ENCODE data around the gene HDHD3.
"Not testable (repeated sequence)": the region's sequence is repeated elsewhere in the genome, so short reads cannot be mapped to it uniquely, and the experiment has no call there.

Gene HDHD3

GRCh38 chr9:113379094-113379828 is 2.5 kb upstream of the HDHD3 start:
- ATAC-seq; H3K27me3 Mint-ChIP-seq; H3K9me3 Mint-ChIP-seq; H3K27ac Mint-ChIP-seq; DNase-seq; H3K36me3 Mint-ChIP-seq (ENCODE audit: low read depth); H3K4me3 Mint-ChIP-seq: not testable (repeated sequence)
- peaks cover 13% of the 10 kb centered on the region for H3K4me1 Mint-ChIP-seq

- ATAC-seq = no peak
- Mint-ChIP-seq H3K27ac (peak overlapping the region; percentile 61), H3K4me1 (peaks cover 13% of the 10 kb centered on the region), H3K9me3 (no peaks in the 10 kb centered on the region), H3K4me3 (peak overlapping the region; percentile 78), H3K36me3 (ENCODE audit: low read depth) (no peaks in the 10 kb centered on the region), H3K27me3 (peaks cover 5% of the 10 kb centered on the region)
- no peak for DNase-seq
These were observed 1.4 kb downstream of the HDHD3 start for GRCh38 chr9:113375057-113376023.

DNA sequence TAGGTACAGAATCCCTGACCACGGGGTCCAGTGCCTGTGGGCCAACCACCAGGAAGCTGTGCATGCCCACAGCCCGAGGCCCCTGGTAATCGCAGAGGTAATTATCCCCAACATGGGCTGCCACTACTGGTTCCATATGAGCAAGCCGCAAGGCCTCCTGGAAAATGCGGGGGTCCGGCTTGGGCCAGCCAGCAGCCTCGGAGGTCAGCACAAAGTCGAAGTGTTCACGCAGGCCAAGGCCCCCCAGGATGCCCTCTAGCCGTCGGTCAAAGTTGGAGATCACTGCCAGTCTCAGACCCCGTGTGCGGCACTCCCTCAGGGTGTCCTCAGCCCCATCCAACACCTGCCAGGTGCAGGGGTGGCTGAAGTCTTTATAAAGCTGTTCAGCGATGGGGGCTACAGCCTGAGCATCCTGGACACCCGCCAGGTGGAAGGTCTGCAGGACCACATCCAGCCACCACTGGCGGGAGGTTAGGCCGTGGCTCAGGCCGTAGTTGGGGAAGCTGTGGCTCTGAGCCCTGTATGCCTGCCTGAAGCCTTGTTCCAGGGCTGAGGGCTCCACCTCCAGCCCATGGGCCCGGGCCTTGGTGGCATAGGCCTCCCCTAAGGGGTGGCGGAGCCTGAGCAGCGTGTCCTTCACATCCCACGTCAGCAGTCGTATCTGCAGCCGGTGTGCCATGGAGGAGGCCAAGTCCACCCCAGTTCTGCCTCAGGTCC is 3.0 kb downstream of the HDHD3 start:
- no peak overlapping the region for H3K4me3 Mint-ChIP-seq
- H3K27ac Mint-ChIP-seq = no peak overlapping the region
- ATAC-seq (no peak), DNase-seq (no peak)
- H3K36me3 Mint-ChIP-seq (ENCODE audit: low read depth) = no peaks in the 10 kb centered on the region
- peaks cover 5% of the 10 kb centered on the region for H3K27me3 Mint-ChIP-seq
- H3K9me3 Mint-ChIP-seq = no peaks in the 10 kb centered on the region
- H3K4me1 Mint-ChIP-seq = peaks cover 13% of the 10 kb centered on the region

- Mint-ChIP-seq H3K9me3 (no peaks in the 10 kb centered on the region), H3K27ac (no peak overlapping the region), H3K4me1 (peaks cover 13% of the 10 kb centered on the region), H3K27me3 (peaks cover 5% of the 10 kb centered on the region), H3K36me3 (ENCODE audit: low read depth) (no peaks in the 10 kb centered on the region), H3K4me3 (no peak overlapping the region)
- ATAC-seq (no peak), DNase-seq (no peak)
These were observed 3.5 kb downstream of the HDHD3 start for GRCh38 chr9:113373256-113373655.

DNA sequence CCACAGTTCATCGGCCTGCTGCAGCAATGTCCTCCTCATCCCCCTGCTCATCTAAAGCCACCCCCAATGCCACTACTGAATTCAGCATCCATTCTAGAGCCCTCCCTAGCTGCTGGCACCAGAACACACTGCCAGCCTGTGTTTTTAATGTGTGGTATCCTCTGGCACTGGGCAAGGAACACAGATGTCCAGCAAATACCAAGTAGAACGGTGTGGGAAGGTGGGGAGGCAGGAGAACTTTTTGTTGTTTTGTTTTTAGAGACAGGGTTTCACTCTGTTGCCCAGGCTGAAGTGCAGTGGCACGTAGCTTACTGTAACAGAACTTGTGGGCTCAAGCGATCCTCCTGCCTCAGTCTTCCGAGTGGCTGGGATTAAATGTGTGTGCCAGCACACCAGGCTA is 4.7 kb downstream of the HDHD3 start:
- H3K27me3 Mint-ChIP-seq = peaks cover 5% of the 10 kb centered on the region
- H3K4me1 Mint-ChIP-seq = peaks cover 12% of the 10 kb centered on the region
- H3K4me3 Mint-ChIP-seq = no peak overlapping the region
- H3K9me3 Mint-ChIP-seq = no peaks in the 10 kb centered on the region
- no peak overlapping the region for H3K27ac Mint-ChIP-seq
- DNase-seq = no peak
- ATAC-seq = no peak
- H3K36me3 Mint-ChIP-seq (ENCODE audit: low read depth) = no peaks in the 10 kb centered on the region

- H3K9me3 Mint-ChIP-seq = no peaks in the 10 kb centered on the region
- H3K4me1 Mint-ChIP-seq = peaks cover 10% of the 10 kb centered on the region
- H3K27ac Mint-ChIP-seq = no peak overlapping the region
- DNase-seq (no peak), ATAC-seq (no peak)
- H3K27me3 Mint-ChIP-seq = peaks cover 5% of the 10 kb centered on the region
- H3K4me3 Mint-ChIP-seq = no peak overlapping the region
- no peaks in the 10 kb centered on the region for H3K36me3 Mint-ChIP-seq (ENCODE audit: low read depth)
These were observed 5.9 kb downstream of the HDHD3 start for GRCh38 chr9:113370806-113371325.

GRCh38 chr9:113369855-113370140 is 7.0 kb downstream of the HDHD3 start:
- DNase-seq (no peak), ATAC-seq (no peak)
- Mint-ChIP-seq H3K27me3 (no peaks in the 10 kb centered on the region), H3K36me3 (ENCODE audit: low read depth) (no peaks in the 10 kb centered on the region), H3K4me3 (no peak overlapping the region), H3K9me3 (no peaks in the 10 kb centered on the region), H3K27ac (no peak overlapping the region), H3K4me1 (no peaks in the 10 kb centered on the region)

DNA sequence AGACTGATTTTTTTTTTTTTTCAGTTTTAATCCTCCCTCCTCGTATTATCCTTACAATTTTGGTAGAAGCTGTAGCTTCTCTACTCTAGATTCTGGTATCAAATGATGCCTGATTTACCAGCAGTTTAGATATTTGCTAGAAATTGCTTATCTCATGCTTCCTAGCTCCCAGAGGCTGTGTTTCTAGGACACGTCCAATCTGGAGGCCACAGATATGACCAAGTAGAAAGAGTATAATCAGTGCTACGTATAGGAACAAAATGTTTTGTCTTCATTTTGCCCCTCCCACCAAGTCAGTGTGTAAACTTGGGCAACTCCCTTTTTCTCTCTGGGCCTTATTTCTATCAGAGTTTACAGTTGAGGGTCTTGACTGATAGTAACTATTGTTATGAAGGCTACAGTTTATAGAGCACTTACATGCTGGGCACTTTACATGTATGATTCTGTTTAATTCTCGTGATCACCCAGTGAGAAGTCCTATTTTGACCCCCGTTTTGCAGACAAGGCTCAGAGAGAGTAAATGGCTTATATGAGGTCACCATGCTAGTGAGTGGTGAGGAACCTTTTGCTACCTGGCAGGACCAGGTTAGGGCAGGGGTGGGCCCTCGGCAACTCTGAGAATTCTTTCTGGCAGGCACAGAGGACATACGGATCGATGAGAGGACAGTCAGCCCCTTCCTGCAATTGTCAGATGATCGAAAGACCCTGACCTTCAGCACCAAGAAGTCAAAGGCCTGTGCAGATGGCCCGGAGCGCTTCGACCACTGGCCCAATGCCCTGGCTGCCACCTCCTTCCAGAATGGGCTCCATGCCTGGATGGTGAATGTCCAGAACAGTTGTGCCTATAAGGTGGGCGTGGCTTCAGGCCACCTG is 7.6 kb downstream of the HDHD3 start:
- H3K27me3 Mint-ChIP-seq = no peaks in the 10 kb centered on the region
- no peaks in the 10 kb centered on the region for H3K4me1 Mint-ChIP-seq
- H3K9me3 Mint-ChIP-seq = no peaks in the 10 kb centered on the region
- no peak overlapping the region for H3K4me3 Mint-ChIP-seq
- no peaks in the 10 kb centered on the region for H3K36me3 Mint-ChIP-seq (ENCODE audit: low read depth)
- DNase-seq (no peak), ATAC-seq (no peak)
- no peak overlapping the region for H3K27ac Mint-ChIP-seq

GRCh38 chr9:113368348-113368981 is 8.3 kb downstream of the HDHD3 start:
- H3K36me3 Mint-ChIP-seq (ENCODE audit: low read depth) = no peaks in the 10 kb centered on the region
- no peak overlapping the region for H3K27ac Mint-ChIP-seq
- ATAC-seq = no peak
- H3K4me1 Mint-ChIP-seq = no peaks in the 10 kb centered on the region
- H3K9me3 Mint-ChIP-seq = no peaks in the 10 kb centered on the region
- no peak overlapping the region for H3K4me3 Mint-ChIP-seq
- DNase-seq = no peak
- no peaks in the 10 kb centered on the region for H3K27me3 Mint-ChIP-seq

GRCh38 chr9:113365652-113366051 is 11.1 kb downstream of the HDHD3 start:
- not testable (repeated sequence) for H3K27me3 Mint-ChIP-seq; H3K27ac Mint-ChIP-seq; DNase-seq; H3K36me3 Mint-ChIP-seq (ENCODE audit: low read depth); H3K4me3 Mint-ChIP-seq; ATAC-seq; H3K9me3 Mint-ChIP-seq
- peaks cover 17% of the 10 kb centered on the region for H3K4me1 Mint-ChIP-seq

DNA sequence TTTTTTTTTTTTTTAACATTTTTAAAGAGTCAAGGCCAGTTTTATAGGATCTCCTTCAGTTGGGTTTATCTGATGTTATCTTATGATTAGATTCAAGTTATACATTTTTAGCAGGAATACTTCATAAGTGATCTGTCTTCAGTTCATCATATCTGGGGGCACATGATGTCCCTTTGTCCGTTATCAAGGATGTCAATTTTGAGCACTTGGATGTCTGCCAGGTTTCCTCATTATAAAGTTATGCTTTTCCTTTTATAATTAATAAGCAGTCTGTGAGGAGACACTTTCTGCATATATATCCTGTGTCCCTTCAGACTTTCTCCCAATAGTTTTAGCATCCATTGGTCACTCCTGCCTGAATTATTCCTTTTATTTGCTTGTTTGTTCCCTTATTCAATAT is 11.8 kb downstream of the HDHD3 start:
- no peak for DNase-seq
- peaks cover 2% of the 10 kb centered on the region for H3K36me3 Mint-ChIP-seq (ENCODE audit: low read depth)
- ATAC-seq = no peak
- no peaks in the 10 kb centered on the region for H3K9me3 Mint-ChIP-seq
- H3K27ac Mint-ChIP-seq = no peak overlapping the region
- H3K4me3 Mint-ChIP-seq = no peak overlapping the region
- no peaks in the 10 kb centered on the region for H3K27me3 Mint-ChIP-seq
- peaks cover 23% of the 10 kb centered on the region for H3K4me1 Mint-ChIP-seq

- no peaks in the 10 kb centered on the region for H3K9me3 Mint-ChIP-seq
- ATAC-seq = no peak
- no peaks in the 10 kb centered on the region for H3K27me3 Mint-ChIP-seq
These were observed 13.4 kb downstream of the HDHD3 start for GRCh38 chr9:113363336-113363735.

DNA sequence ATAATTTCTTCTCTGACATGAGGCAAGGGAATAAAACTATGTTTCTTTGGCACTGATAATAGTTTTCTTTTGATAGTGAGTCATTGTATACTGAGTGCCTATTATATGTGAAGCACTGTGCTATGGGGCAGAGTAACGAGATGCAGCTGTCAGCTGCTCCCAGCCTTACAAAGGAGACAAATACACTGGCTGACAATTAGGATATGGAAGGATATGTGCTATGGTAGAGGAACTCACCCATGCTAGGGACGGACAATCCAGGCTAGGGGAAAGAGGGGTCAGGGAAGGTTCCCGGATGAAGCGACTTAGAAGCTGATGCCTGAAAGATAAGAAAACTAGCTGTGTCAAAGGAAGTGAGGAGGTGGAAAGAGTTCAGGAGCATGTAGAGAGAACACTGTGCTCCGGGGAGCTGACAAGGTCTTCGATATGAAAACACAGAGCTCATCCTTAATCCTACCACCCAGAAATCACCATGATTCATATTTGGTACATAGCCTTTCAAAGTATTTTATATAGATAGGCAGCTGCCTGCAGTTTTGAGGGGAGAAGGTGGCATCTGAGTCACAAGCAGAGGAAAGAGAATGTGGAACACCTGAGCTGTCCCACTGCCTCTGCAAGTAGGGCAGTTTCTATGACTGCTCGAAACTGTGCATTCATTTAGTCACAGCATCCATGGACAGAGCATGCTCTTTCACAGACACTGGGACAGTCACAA is 15.3 kb downstream of the HDHD3 start:
- peaks cover 23% of the 10 kb centered on the region for H3K4me1 Mint-ChIP-seq
- H3K27ac Mint-ChIP-seq = peak overlapping the region; percentile 77
- peak; percentile 97 for ATAC-seq
- peak; percentile 14 for DNase-seq
- H3K9me3 Mint-ChIP-seq = no peaks in the 10 kb centered on the region
- H3K4me3 Mint-ChIP-seq = peak overlapping the region; percentile 19
- H3K36me3 Mint-ChIP-seq (ENCODE audit: low read depth) = peaks cover 2% of the 10 kb centered on the region
- H3K27me3 Mint-ChIP-seq = no peaks in the 10 kb centered on the region

More at GRCh38 chr9:113363336-113363735, 13.4 kb downstream of the HDHD3 start:
- Mint-ChIP-seq H3K4me1 (peaks cover 23% of the 10 kb centered on the region), H3K4me3 (no peak overlapping the region), H3K36me3 (ENCODE audit: low read depth) (peaks cover 2% of the 10 kb centered on the region), H3K27ac (no peak overlapping the region)
- no peak for DNase-seq
